ENCODE measurements around the gene HHATL. TPM values are rescaled to one million over a fixed set of nuclear protein-coding genes. Genes with fewer than 3 reads are reported as not detected.

HHATL gene
- total and polyA plus RNA-seq, 5 experiments from 2014 or later, result not detected

- POLR2A ChIA-PET, result no interaction called here
- peaks cover under 1 to 2% (median under 1%) of the 10 kb centered on the region in 4 donors for H3K4me1 Mint-ChIP-seq
- H3K4me3 Mint-ChIP-seq, result no peak overlapping the region
- peaks cover 0 to 17% (median 8%) of the 10 kb centered on the region in 3 donors for H3K36me3 Mint-ChIP-seq
- ATAC-seq (no peak), DNase-seq (no peak)
- H3K9me3 Mint-ChIP-seq, result peaks cover 6 to 33% (median 19%) of the 10 kb centered on the region in 9 donors
- H3K27me3 Mint-ChIP-seq, result peaks cover 6 to 34% (median 15%) of the 10 kb centered on the region in 5 donors
- no peak overlapping the region for H3K27ac Mint-ChIP-seq
Observed at GRCh38 chr3:42680806-42681205, 21.8 kb downstream of the HHATL start.

- POLR2A ChIA-PET, result no interaction called here
- H3K27ac Mint-ChIP-seq, result no peak overlapping the region
- no peaks in the 10 kb centered on the region for H3K4me1 Mint-ChIP-seq
- DNase-seq, result no peak
- peaks cover 6 to 33% (median 19%) of the 10 kb centered on the region in 9 donors for H3K9me3 Mint-ChIP-seq
- H3K36me3 Mint-ChIP-seq, result peaks cover 0 to 17% (median 8%) of the 10 kb centered on the region in 3 donors
- H3K4me3 Mint-ChIP-seq, result no peak overlapping the region
- H3K27me3 Mint-ChIP-seq, result peaks cover 6 to 30% (median 12%) of the 10 kb centered on the region in 5 donors
- ATAC-seq, result no peak
Observed at GRCh38 chr3:42680271-42680670, 22.3 kb downstream of the HHATL start.

DNA sequence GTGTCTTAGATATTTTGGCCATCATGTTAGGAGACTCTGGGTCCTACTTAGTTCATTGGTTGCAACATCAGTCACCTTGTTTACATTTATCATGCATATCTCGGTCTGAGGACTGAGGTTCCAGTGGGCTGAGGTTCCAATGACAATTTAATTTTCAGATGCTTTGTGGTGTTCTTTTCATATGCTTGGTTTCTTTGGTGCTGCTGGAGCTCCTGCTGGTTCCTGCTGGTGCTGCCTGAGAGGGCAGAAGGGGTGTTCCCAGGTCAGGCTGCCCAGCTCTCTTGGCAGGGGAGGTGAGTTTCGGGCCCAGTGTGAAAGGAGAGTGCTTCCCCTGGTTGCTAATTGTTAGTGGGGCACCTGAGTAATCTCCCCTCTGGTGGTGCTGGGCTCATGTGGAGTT lies 24.2 kb downstream of the HHATL start:
- POLR2A ChIA-PET, result no interaction called here
- Mint-ChIP-seq H3K27ac (no peak overlapping the region), H3K27me3 (peaks cover 5 to 26% (median 11%) of the 10 kb centered on the region in 5 donors), H3K36me3 (peaks cover 0 to 17% (median 8%) of the 10 kb centered on the region in 3 donors), H3K9me3 (peaks cover 6 to 33% (median 19%) of the 10 kb centered on the region in 9 donors), H3K4me3 (no peak overlapping the region), H3K4me1 (no peaks in the 10 kb centered on the region)
- DNase-seq (peak in 1 of 10 donors; percentile 55), ATAC-seq (no peak)

DNA sequence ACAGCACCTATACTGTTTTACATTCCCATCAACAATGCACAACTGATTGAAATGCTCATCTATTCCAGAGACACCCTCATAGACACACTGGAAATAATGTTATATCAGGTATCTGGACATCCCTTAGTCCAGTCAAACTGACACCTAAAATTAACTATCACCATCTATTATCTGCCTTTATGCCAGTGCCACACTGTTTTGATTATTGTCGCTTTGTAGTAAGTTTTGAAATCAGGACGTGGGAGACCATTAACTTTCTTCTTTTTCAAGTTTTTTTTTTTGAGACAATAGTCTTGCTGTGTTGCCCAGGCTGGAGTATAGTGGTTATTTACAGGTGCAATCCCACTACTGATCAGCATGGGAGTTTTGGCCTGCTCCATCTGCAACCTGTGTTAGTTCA lies 26.7 kb downstream of the HHATL start:
- Mint-ChIP-seq H3K27me3 (peaks cover 0 to 16% (median 4%) of the 10 kb centered on the region in 5 donors), H3K36me3 (peaks cover 0 to 20% (median 8%) of the 10 kb centered on the region in 3 donors)
- no peak for ATAC-seq

GRCh38 chr3:42674146-42674545 lies 28.5 kb downstream of the HHATL start:
- Mint-ChIP-seq H3K27me3 (peaks cover 0 to 16% (median 2%) of the 10 kb centered on the region in 5 donors), H3K4me3 (no peak overlapping the region), H3K27ac (no peak overlapping the region), H3K36me3 (peaks cover 0 to 20% (median 8%) of the 10 kb centered on the region in 3 donors), H3K4me1 (no peaks in the 10 kb centered on the region), H3K9me3 (peaks cover 6 to 35% (median 20%) of the 10 kb centered on the region in 9 donors)
- POLR2A ChIA-PET, result no interaction called here
- DNase-seq (no peak), ATAC-seq (no peak)

More for the DNA sequence above, 26.7 kb downstream of the HHATL start:
- Mint-ChIP-seq H3K27ac (no peak overlapping the region), H3K4me3 (no peak overlapping the region), H3K9me3 (peaks cover 6 to 35% (median 20%) of the 10 kb centered on the region in 9 donors), H3K4me1 (no peaks in the 10 kb centered on the region)
- POLR2A ChIA-PET, result no interaction called here
- DNase-seq, result no peak

GRCh38 chr3:42673082-42673481 lies 29.5 kb downstream of the HHATL start:
- Mint-ChIP-seq H3K4me3 (no peak overlapping the region), H3K4me1 (no peaks in the 10 kb centered on the region), H3K27ac (no peak overlapping the region), H3K36me3 (peaks cover 0 to 11% (median 5%) of the 10 kb centered on the region in 3 donors), H3K27me3 (peaks cover 0 to 16% (median 2%) of the 10 kb centered on the region in 5 donors), H3K9me3 (peaks cover 5 to 25% (median 16%) of the 10 kb centered on the region in 9 donors)
- POLR2A ChIA-PET, result no interaction called here
- ATAC-seq (no peak), DNase-seq (peak in 1 of 10 donors; percentile 6)

- H3K4me3 Mint-ChIP-seq, result no peak overlapping the region
Observed at GRCh38 chr3:42672515-42672914, 30.1 kb downstream of the HHATL start.

DNA sequence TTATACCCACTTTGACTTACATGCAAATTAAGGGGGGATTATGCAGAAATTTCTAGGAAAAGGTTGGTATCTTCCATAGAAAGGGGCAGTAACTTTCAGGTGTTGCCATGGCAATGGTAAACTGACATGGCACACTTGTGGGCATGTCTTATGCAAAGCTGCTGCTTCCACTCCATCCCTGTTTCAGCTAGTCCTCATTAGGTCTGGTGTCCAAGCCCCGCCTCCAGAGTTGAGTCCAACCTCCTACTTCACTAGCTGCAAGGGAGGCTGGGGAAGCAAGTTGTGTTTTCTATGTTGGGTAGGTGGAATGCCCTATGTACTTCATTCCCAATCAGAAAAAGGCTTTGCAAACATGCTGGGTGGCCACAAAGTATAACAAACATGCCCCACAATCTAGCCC lies 31.9 kb downstream of the HHATL start:
- H3K4me1 Mint-ChIP-seq, result no peaks in the 10 kb centered on the region
- H3K4me3 Mint-ChIP-seq, result no peak overlapping the region
- POLR2A ChIA-PET, result no interaction called here
- no peak for ATAC-seq
- no peak overlapping the region for H3K27ac Mint-ChIP-seq
- peak in 1 of 10 donors; percentile 4 for DNase-seq
- H3K36me3 Mint-ChIP-seq, result peaks cover 0 to 3% (median 0%) of the 10 kb centered on the region in 3 donors
- peaks cover 0 to 15% (median 0%) of the 10 kb centered on the region in 9 donors for H3K9me3 Mint-ChIP-seq
- H3K27me3 Mint-ChIP-seq, result peaks cover 0 to 2% (median 0%) of the 10 kb centered on the region in 5 donors

More at GRCh38 chr3:42672515-42672914, 30.1 kb downstream of the HHATL start:
- Mint-ChIP-seq H3K9me3 (peaks cover 0 to 20% (median 10%) of the 10 kb centered on the region in 9 donors), H3K36me3 (peaks cover 0 to 5% (median under 1%) of the 10 kb centered on the region in 3 donors), H3K27ac (no peak overlapping the region), H3K4me1 (no peaks in the 10 kb centered on the region), H3K27me3 (peaks cover 0 to 15% (median 0%) of the 10 kb centered on the region in 5 donors)
- POLR2A ChIA-PET, result no interaction called here
- DNase-seq (peak in 1 of 10 donors; percentile 21), ATAC-seq (no peak)

- POLR2A ChIA-PET, result no interaction called here
Observed at GRCh38 chr3:42670051-42670576, 32.5 kb downstream of the HHATL start.

DNA sequence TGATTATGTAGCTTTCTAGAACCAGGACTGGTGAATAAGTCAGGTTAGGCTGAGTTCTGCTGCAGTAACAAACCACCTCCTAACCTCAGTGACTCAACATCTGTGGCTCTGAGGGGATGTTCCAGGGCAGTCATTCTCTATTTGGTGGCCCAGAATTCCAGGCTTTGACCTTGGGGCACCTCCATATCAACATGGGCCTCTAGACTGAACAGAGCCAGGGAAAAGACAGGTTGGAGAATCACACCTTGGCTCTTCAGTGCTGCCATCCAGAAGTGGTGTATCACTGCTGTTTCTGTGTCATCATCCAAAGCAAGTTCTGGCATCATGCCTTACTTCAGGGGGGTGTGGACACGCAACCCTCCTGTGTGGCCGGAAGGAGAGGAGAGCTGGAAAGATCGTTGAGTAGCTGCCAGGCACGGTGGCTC lies 33.8 kb downstream of the HHATL start:
- H3K4me1 Mint-ChIP-seq, result no peaks in the 10 kb centered on the region
- ATAC-seq (no peak), DNase-seq (no peak)
- no peak overlapping the region for H3K27ac Mint-ChIP-seq
- H3K36me3 Mint-ChIP-seq, result peaks cover 0 to 3% (median 0%) of the 10 kb centered on the region in 3 donors
- H3K27me3 Mint-ChIP-seq, result peaks cover 0 to 1% (median 0%) of the 10 kb centered on the region in 5 donors
- peaks cover 0 to 15% (median 0%) of the 10 kb centered on the region in 9 donors for H3K9me3 Mint-ChIP-seq
- H3K4me3 Mint-ChIP-seq, result no peak overlapping the region
- POLR2A ChIA-PET, result no interaction called here

More at GRCh38 chr3:42670051-42670576, 32.5 kb downstream of the HHATL start:
- H3K27me3 Mint-ChIP-seq, result peaks cover 0 to 2% (median 0%) of the 10 kb centered on the region in 5 donors
- peaks cover 0 to 3% (median 0%) of the 10 kb centered on the region in 3 donors for H3K36me3 Mint-ChIP-seq
- H3K4me1 Mint-ChIP-seq, result no peaks in the 10 kb centered on the region
- DNase-seq (no peak), ATAC-seq (no peak)
- H3K4me3 Mint-ChIP-seq, result no peak overlapping the region
- peaks cover 0 to 15% (median 0%) of the 10 kb centered on the region in 9 donors for H3K9me3 Mint-ChIP-seq
- no peak overlapping the region for H3K27ac Mint-ChIP-seq

DNA sequence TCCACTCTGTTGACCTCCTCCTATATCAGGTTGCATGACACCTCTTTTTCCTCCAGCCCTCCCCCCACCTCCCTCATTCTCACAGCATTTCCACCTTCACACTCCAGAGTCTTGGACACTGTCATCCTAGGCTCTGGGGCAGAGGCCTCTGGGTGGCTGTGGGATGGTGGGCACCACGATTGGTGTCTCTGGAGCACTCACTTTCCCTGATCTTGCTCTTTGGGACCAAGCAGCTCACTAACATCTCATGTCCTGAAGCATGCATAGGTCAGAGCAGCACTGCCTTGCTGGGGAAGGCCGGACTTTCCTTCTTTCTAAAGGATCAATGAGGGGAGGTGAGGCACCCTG lies 34.2 kb downstream of the HHATL start:
- Mint-ChIP-seq H3K27me3 (peaks cover 0 to 1% (median 0%) of the 10 kb centered on the region in 5 donors), H3K36me3 (peaks cover 0 to 3% (median 0%) of the 10 kb centered on the region in 3 donors), H3K9me3 (peaks cover 0 to 15% (median 0%) of the 10 kb centered on the region in 9 donors), H3K4me3 (no peak overlapping the region), H3K27ac (no peak overlapping the region), H3K4me1 (peaks cover 0 to 3% (median 0%) of the 10 kb centered on the region in 4 donors)
- POLR2A ChIA-PET, result interaction anchor here (0.5 kb wide), 1 partner anchor 39 kb away, joined by 3 read pairs; no protein-coding TSS in a partner anchor
- DNase-seq (no peak), ATAC-seq (no peak)

GRCh38 chr3:42667523-42668412 lies 34.8 kb downstream of the HHATL start:
- H3K36me3 Mint-ChIP-seq, result peaks cover 0 to 3% (median 0%) of the 10 kb centered on the region in 3 donors
- H3K4me3 Mint-ChIP-seq, result no peak overlapping the region
- no peak for DNase-seq
- no peak overlapping the region for H3K27ac Mint-ChIP-seq
- POLR2A ChIA-PET, result interaction anchor here (0.5 kb wide), 1 partner anchor 38 kb away, joined by 3 read pairs; no protein-coding TSS in a partner anchor
- peaks cover 0 to 13% (median 0%) of the 10 kb centered on the region in 9 donors for H3K9me3 Mint-ChIP-seq
- peaks cover 0 to 1% (median 0%) of the 10 kb centered on the region in 5 donors for H3K27me3 Mint-ChIP-seq
- no peak for ATAC-seq
- H3K4me1 Mint-ChIP-seq, result peaks cover 0 to 3% (median 0%) of the 10 kb centered on the region in 4 donors
